HepG2 (cell line): Measurements from ENCODE around the gene ABCD1. TPM values are rescaled to one million over a fixed set of nuclear protein-coding genes. Genes with fewer than 3 reads are reported as not detected.

Experiments
- BRCA1 ChIP-seq: sonication (generic); formaldehyde crosslinking; IDR thresholded peaks from 2 replicates; pipeline ENCODE4 v1.4.0; 2020; ENCODE audit warnings: missing genetic modification reagents
- CCDC6 ChIP-seq: sonication (generic); formaldehyde crosslinking; IDR thresholded peaks from 2 replicates; pipeline ENCODE4 v1.8.1; 2022; ENCODE audit warnings: mild to moderate bottlenecking, missing genetic modification reagents, moderate library complexity
- GATAD1 ChIP-seq: IDR thresholded peaks from 2 replicates; pipeline ENCODE4 v1.6.1; 2016; ENCODE audit warnings: missing genetic modification reagents, missing compliant biosample characterization
- HIVEP1 ChIP-seq: sonication (generic); formaldehyde crosslinking; IDR thresholded peaks from 2 replicates; pipeline ENCODE4 v1.4.0; 2020; ENCODE audit warnings: mild to moderate bottlenecking, missing genetic modification reagents
- KMT2B ChIP-seq: IDR thresholded peaks from 2 replicates; pipeline ENCODE4 v1.6.1; 2016; ENCODE audit warnings: missing genetic modification reagents, missing compliant biosample characterization
- NR2F2 ChIP-seq: IDR thresholded peaks from 2 replicates; pipeline ENCODE4 v1.6.1; 2012; ENCODE audit warnings: low read depth, inconsistent platforms, borderline replicate concordance
- REST ChIP-seq, 2 experiments: IDR thresholded peaks; 2 replicates each; pipeline ENCODE4 v1.6.1; 2011 to 2012; ENCODE audit warnings: low read length in 2 of 2, borderline replicate concordance in 1 of 2, low read depth in 1 of 2, mild to moderate bottlenecking in 1 of 2, moderate library complexity in 1 of 2
- SNAPC4 ChIP-seq: sonication (generic); formaldehyde crosslinking; IDR thresholded peaks from 2 replicates; pipeline ENCODE4 v1.4.0; 2020; ENCODE audit warnings: mild to moderate bottlenecking, missing genetic modification reagents
- TMF1 ChIP-seq: sonication (generic); formaldehyde crosslinking; IDR thresholded peaks from 2 replicates; pipeline ENCODE4 v1.8.1; 2022; ENCODE audit warnings: low read depth, missing genetic modification reagents
- ZNF280D ChIP-seq: sonication (generic); formaldehyde crosslinking; IDR thresholded peaks from 2 replicates; pipeline ENCODE4 v1.5.1; 2020; ENCODE audit warnings: mild to moderate bottlenecking, missing genetic modification reagents
- ZNF430 ChIP-seq: sonication (generic); formaldehyde crosslinking; IDR thresholded peaks from 2 replicates; pipeline ENCODE4 v1.9.0; 2021; ENCODE audit warnings: mild to moderate bottlenecking, missing genetic modification reagents
- ZNF501 ChIP-seq: sonication (generic); formaldehyde crosslinking; IDR thresholded peaks from 2 replicates; pipeline ENCODE4 v1.5.1; 2020; ENCODE audit warnings: mild to moderate bottlenecking, moderate library complexity, missing genetic modification reagents
- ZNF589 ChIP-seq: sonication (generic); formaldehyde crosslinking; conservative IDR thresholded peaks from 2 replicates; pipeline ENCODE4 v1.8.0; 2022; ENCODE audit warnings: mild to moderate bottlenecking, moderate library complexity, missing genetic modification reagents
- ZNF773 ChIP-seq: sonication (generic); formaldehyde crosslinking; IDR thresholded peaks from 2 replicates; pipeline ENCODE4 v1.4.0; 2020; ENCODE audit warnings: missing genetic modification reagents, borderline replicate concordance
- polyA plus RNA-seq, 8 experiments: library from polyadenylated mRNA; depleted of rRNA in 3 of 8; stranded (reverse) in 7 of 8; unstranded in 1 of 8; fragments of >200 nt; fragmentation: Illumina TruSeq in 4 of 8; extraction: Trizol in 4 of 8; gene quantifications; 2 replicates each; pipeline versions ENCODE4 v1.2.1 to v1.2.3, GENCODE V29; 2011 to 2016; ENCODE audit warnings: low read depth in 4 of 8, missing spikeins in 1 of 8, mixed read lengths in 1 of 8; ENCODE audit not compliant: insufficient read depth in 1 of 8
- total RNA-seq, 5 experiments: library from RNA; depleted of rRNA; stranded (reverse); fragments of >200 nt; fragmentation: Illumina TruSeq; extraction: Trizol; gene quantifications; 2 replicates each; pipeline ENCODE4 v1.2.3, GENCODE V29; 2016; ENCODE audit warnings: low read depth in 1 of 5
- TF ChIP-seq, protein P1 (sequence below): sonication (generic); formaldehyde crosslinking; conservative IDR thresholded peaks from 2 replicates; pipeline ENCODE4 v1.4.0; 2020; ENCODE audit warnings: missing genetic modification reagents

The ABCD1 gene
- total and polyA plus RNA-seq, 2 of the 13 experiments (the other 11 are each of a cell fraction or from before 2014, with no cell fraction given): 11.4 to 15.9 TPM

DNA sequence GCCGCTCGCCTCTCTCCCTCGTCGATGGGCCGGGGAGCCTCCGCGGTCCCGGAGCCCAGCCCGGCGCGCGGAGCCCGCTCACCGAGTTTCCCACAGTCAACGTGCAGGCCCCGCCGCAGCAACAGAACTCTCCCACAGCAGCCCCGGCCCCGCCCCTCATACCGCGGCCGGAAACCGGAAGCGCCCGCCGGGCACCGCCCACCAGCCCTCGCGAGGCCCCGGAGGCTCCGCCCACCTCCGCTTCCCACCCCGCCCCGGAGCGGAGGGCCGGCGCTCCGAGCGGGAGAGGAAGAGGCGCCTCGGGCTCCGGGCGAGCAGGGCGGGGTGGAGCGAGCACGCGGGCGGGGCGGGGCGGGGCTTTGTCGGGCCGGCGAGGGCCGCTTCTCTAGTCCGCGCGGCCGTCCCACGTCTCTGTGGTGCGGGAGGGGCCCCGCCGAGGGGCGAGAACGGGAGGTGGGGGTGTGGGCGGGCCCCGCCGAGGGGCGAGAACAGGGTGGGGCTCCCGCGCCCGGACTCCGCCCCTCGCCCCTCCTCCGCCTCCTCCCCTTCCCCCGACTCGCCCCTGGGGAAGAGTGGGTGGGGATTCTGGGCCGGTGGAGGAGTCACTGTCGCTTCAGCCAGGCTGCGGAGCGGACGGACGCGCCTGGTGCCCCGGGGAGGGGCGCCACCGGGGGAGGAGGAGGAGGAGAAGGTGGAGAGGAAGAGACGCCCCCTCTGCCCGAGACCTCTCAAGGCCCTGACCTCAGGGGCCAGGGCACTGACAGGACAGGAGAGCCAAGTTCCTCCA lies at the start of gene ABCD1, which contains the start of gene BCAP31 (continued):
- TF ChIP-seq, protein P1, sequence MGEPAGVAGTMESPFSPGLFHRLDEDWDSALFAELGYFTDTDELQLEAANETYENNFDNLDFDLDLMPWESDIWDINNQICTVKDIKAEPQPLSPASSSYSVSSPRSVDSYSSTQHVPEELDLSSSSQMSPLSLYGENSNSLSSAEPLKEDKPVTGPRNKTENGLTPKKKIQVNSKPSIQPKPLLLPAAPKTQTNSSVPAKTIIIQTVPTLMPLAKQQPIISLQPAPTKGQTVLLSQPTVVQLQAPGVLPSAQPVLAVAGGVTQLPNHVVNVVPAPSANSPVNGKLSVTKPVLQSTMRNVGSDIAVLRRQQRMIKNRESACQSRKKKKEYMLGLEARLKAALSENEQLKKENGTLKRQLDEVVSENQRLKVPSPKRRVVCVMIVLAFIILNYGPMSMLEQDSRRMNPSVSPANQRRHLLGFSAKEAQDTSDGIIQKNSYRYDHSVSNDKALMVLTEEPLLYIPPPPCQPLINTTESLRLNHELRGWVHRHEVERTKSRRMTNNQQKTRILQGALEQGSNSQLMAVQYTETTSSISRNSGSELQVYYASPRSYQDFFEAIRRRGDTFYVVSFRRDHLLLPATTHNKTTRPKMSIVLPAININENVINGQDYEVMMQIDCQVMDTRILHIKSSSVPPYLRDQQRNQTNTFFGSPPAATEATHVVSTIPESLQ (CRISPR knock-in tag): no peak
- TF ChIP-seq ZNF773 (CRISPR knock-in tag) (no peak), ZNF280D (CRISPR knock-in tag) (no peak), KMT2B (CRISPR knock-in tag) (no peak), CCDC6 (CRISPR knock-in tag) (no peak), TMF1 (CRISPR knock-in tag) (no peak), ZNF589 (CRISPR knock-in tag) (no peak), SNAPC4 (no peak), NR2F2 (no peak), ZNF430 (CRISPR knock-in tag) (no peak), REST (IDR thresholded peaks at IDR 0.05; ENCODE audit: borderline replicate concordance in 1 of 2, low read depth in 1 of 2, low read length in 2 of 2) (peak in 1 of 2 experiments; percentile 45; a peak in 1 of 4 replicates), HIVEP1 (CRISPR knock-in tag) (no peak), BRCA1 (CRISPR knock-in tag) (no peak), GATAD1 (no peak), ZNF501 (no peak)
